22Rv1 (cell line): Measurements from ENCODE around the gene PITPNB.

ENCODE experiments used
- CTCF ChIP-seq: fragments of 450-650 bp; IDR thresholded peaks from 2 replicates; pipeline ENCODE4 v1.5.1; 2017; ENCODE audit warnings: mild to moderate bottlenecking
- ZFX ChIP-seq: fragments of 450-650 bp; IDR thresholded peaks from 2 replicates; pipeline ENCODE4 v1.6.1; 2017; ENCODE audit warnings: antibody characterized with exemption, borderline replicate concordance

- TF ChIP-seq CTCF (no peak), ZFX (no peak)
Observed at GRCh38 chr22:27863001-27863400, 56.1 kb downstream of the PITPNB start.
